Lower leg skin (tissue), 3 donors: ENCODE results near the gene PREX1.
"Not testable (repeated sequence)": the region's sequence is repeated elsewhere in the genome, so short reads cannot be mapped to it uniquely, and the experiment has no call there.

Experiments used
- CTCF ChIP-seq, 3 donors: fragments of 450-650 bp; IDR thresholded peaks; one replicate each; pipeline ENCODE4 v1.5.1; 2016; ENCODE audit warnings: antibody characterized with exemption in 3 of 3, mild to moderate bottlenecking in 3 of 3, moderate library complexity in 2 of 3
- POLR2A ChIP-seq, 2 donors: fragments of 450-650 bp; IDR thresholded peaks; one replicate each; pipeline ENCODE4 v1.6.1; 2016 to 2017; ENCODE audit warnings: antibody characterized with exemption in 2 of 2, mild to moderate bottlenecking in 1 of 2, moderate library complexity in 1 of 2

- TF ChIP-seq CTCF, POLR2A (IDR thresholded peaks at IDR 0.05): not testable (repeated sequence)
Observed at GRCh38 chr20:48826480-48826879, 1.3 kb downstream of the PREX1 start.
